ENCODE data around the gene DOCK1. TPM values are rescaled to one million over a fixed set of nuclear protein-coding genes. Genes with fewer than 3 reads are reported as not detected.

Gene DOCK1
- total RNA-seq, 1 experiment from 2014 or later: 82.2 TPM

- Mint-ChIP-seq H3K4me1 (ENCODE audit: low read depth, unreplicated experiment) (no peaks in the 10 kb centered on the region), H3K36me3 (ENCODE audit: insufficient read depth, unreplicated experiment) (peaks cover 17% of the 10 kb centered on the region)
Measured at GRCh38 chr10:127276794-127277462, 371.7 kb downstream of the DOCK1 start.

DNA sequence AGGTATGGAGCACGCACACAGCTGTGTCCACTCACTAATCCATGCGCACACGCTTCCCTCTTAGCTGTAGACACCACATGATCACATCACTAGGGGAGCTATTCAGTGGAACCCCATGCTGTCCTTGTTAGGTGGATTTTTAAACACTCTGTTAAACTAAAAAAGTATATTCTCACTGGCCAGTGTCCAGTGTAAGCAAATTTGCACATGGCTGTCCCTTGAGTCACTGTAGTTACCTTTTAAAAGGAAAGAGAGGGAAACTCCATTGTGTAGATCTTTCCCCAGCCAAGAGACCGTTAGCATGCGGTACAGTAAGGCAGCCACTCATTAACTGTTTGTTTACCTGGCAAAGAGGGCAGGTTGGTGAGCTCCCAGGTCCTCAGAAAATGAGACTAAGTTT lies 372.8 kb downstream of the DOCK1 start:
- Histone ChIP-seq H3K27me3 (replicated peaks; ENCODE audit: control insufficient read depth, insufficient read depth, low read length) (no peaks in the 10 kb centered on the region), H3K4me1 (no peaks in the 10 kb centered on the region), H3K9me3 (no peaks in the 10 kb centered on the region), H3K36me3 (ENCODE audit: control insufficient read depth, insufficient read depth, low read length) (no peaks in the 10 kb centered on the region), H3K4me3 (ENCODE audit: low read depth, low read length) (no peak overlapping the region)
- Mint-ChIP-seq H3K27me3 (ENCODE audit: insufficient read depth, unreplicated experiment) (no peaks in the 10 kb centered on the region), H3K4me1 (ENCODE audit: low read depth, unreplicated experiment) (no peaks in the 10 kb centered on the region), H3K9me3 (ENCODE audit: unreplicated experiment) (no peaks in the 10 kb centered on the region), H3K4me3 (ENCODE audit: unreplicated experiment) (no peak overlapping the region), H3K27ac (ENCODE audit: unreplicated experiment) (no peak overlapping the region), H3K36me3 (ENCODE audit: insufficient read depth, unreplicated experiment) (peaks cover 17% of the 10 kb centered on the region)
- intact Hi-C loops (cut with micrococcal nuclease; ENCODE audit: unreplicated experiment): no loop called here
- CTCF ChIA-PET: no interaction called here
- POLR2A ChIA-PET: no interaction called here
- TF ChIP-seq CTCF (IDR thresholded peaks at IDR 0.05; ENCODE audit: insufficient read depth in 1 of 2, low read depth in 1 of 2, low read length in 1 of 2, severe bottlenecking in 1 of 2, unreplicated experiment in 1 of 2): no peak
- no TSS peak for BruUV-seq (replicated peaks)
- no peak for DNase-seq

More at GRCh38 chr10:127276794-127277462, 371.7 kb downstream of the DOCK1 start:
- intact Hi-C loops (cut with micrococcal nuclease; ENCODE audit: unreplicated experiment): no loop called here
- Histone ChIP-seq H3K9me3 (no peaks in the 10 kb centered on the region), H3K4me3 (ENCODE audit: low read depth, low read length) (no peak overlapping the region), H3K36me3 (ENCODE audit: control insufficient read depth, insufficient read depth, low read length) (no peaks in the 10 kb centered on the region), H3K4me1 (no peaks in the 10 kb centered on the region), H3K27me3 (replicated peaks; ENCODE audit: control insufficient read depth, insufficient read depth, low read length) (no peaks in the 10 kb centered on the region)
- no peaks in the 10 kb centered on the region for H3K27me3 Mint-ChIP-seq (ENCODE audit: insufficient read depth, unreplicated experiment)
- BruUV-seq (replicated peaks): no TSS peak
- no peak overlapping the region for H3K4me3 Mint-ChIP-seq (ENCODE audit: unreplicated experiment)
- ChIA-PET CTCF (no interaction called here), POLR2A (no interaction called here)
- H3K27ac Mint-ChIP-seq (ENCODE audit: unreplicated experiment): no peak overlapping the region
- no peak for TF ChIP-seq CTCF (IDR thresholded peaks at IDR 0.05; ENCODE audit: insufficient read depth in 1 of 2, low read depth in 1 of 2, low read length in 1 of 2, severe bottlenecking in 1 of 2, unreplicated experiment in 1 of 2)
- H3K9me3 Mint-ChIP-seq (ENCODE audit: unreplicated experiment): no peaks in the 10 kb centered on the region
- DNase-seq: no peak

DNA sequence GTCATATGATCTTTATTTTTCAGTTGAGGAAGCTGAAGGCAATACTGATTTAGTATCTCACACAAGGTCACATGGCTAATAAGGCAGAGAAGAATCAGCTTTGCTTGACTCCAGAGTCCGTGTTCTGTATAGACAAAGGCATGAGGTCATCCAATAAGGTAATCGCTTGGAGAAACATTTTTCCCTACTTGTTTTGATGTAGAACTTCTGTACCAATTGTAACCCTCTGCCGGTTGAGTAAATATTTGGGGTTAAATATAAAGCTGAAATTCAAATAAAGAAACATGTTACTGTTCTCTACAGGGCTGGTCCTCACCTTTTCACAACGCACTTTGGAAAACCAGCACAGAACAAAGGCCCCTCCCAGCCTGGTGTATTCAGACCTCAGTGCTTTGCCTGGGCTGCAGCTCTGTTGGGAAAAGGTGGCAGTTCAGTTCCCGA lies 374.1 kb downstream of the DOCK1 start:
- CTCF ChIA-PET: no interaction called here
- Mint-ChIP-seq H3K4me1 (ENCODE audit: low read depth, unreplicated experiment) (no peaks in the 10 kb centered on the region), H3K36me3 (ENCODE audit: insufficient read depth, unreplicated experiment) (peaks cover 6% of the 10 kb centered on the region), H3K27me3 (ENCODE audit: insufficient read depth, unreplicated experiment) (no peaks in the 10 kb centered on the region), H3K27ac (ENCODE audit: unreplicated experiment) (no peak overlapping the region), H3K4me3 (ENCODE audit: unreplicated experiment) (no peak overlapping the region), H3K9me3 (ENCODE audit: unreplicated experiment) (no peaks in the 10 kb centered on the region)
- intact Hi-C loops (cut with micrococcal nuclease; ENCODE audit: unreplicated experiment): no loop called here
- Histone ChIP-seq H3K27me3 (replicated peaks; ENCODE audit: control insufficient read depth, insufficient read depth, low read length) (no peaks in the 10 kb centered on the region), H3K36me3 (ENCODE audit: control insufficient read depth, insufficient read depth, low read length) (no peaks in the 10 kb centered on the region), H3K4me1 (no peaks in the 10 kb centered on the region), H3K9me3 (no peaks in the 10 kb centered on the region), H3K4me3 (ENCODE audit: low read depth, low read length) (no peak overlapping the region)
- no peak for DNase-seq
- TF ChIP-seq CTCF (IDR thresholded peaks at IDR 0.05; ENCODE audit: insufficient read depth in 1 of 2, low read depth in 1 of 2, low read length in 1 of 2, severe bottlenecking in 1 of 2, unreplicated experiment in 1 of 2): no peak
- POLR2A ChIA-PET: no interaction called here
- BruUV-seq (replicated peaks): no TSS peak
